Bronchial epithelial cell (primary cell): ENCODE measurements around the gene MVD. TPM values are rescaled to one million over a fixed set of nuclear protein-coding genes. Genes with fewer than 3 reads are reported as not detected.

Experiments used
- DNase-seq: peaks from one replicate; pipeline ENCODE4 v3.0.0-alpha.2; 2010; ENCODE audit warnings: low read depth
- FAIRE-seq: peaks from 2 replicates; lab custom pipeline; 2011; peaks lifted over from hg19 to GRCh38; lab: Jason Lieb, UNC
- H3K27me3 ChIP-seq: 2 replicates; pipeline ENCODE4 v1.5.1; 2011; ENCODE audit warnings: low read length; ENCODE audit not compliant: control insufficient read depth, insufficient read depth
- H3K36me3 ChIP-seq: 2 replicates; pipeline ENCODE4 v1.5.1; 2011; ENCODE audit warnings: low read length; ENCODE audit not compliant: control insufficient read depth, insufficient read depth
- H3K4me3 ChIP-seq: 2 replicates; pipeline ENCODE4 v1.5.1; 2011; ENCODE audit warnings: mild to moderate bottlenecking, low read depth, low read length, control low read depth
- CTCF ChIP-seq: IDR thresholded peaks from 2 replicates; pipeline ENCODE4 v1.5.1; 2011; ENCODE audit warnings: mild to moderate bottlenecking, moderate library complexity, low read length, control low read depth, inconsistent platforms; ENCODE audit not compliant: insufficient read depth, severe bottlenecking
- total RNA-seq: library from RNA; depleted of rRNA; stranded (reverse); fragments of >200 nt; gene quantifications from 2 replicates; pipeline ENCODE4 v1.2.1, GENCODE V29; 2014

The MVD gene
- total RNA-seq, 1 donor from 2014 or later = 56.6 TPM

- DNase-seq (no peak), FAIRE-seq (peak; percentile 13)
- H3K36me3 ChIP-seq = peaks cover 29% of the 10 kb centered on the region
- H3K27me3 ChIP-seq = no peaks in the 10 kb centered on the region
- no peak for TF ChIP-seq CTCF
- no peak overlapping the region for H3K4me3 ChIP-seq
These were observed 35.1 kb downstream of the MVD start for GRCh38 chr16:88627531-88628411.

GRCh38 chr16:88626646-88627045 lies 36.2 kb downstream of the MVD start:
- H3K4me3 ChIP-seq = no peak overlapping the region
- FAIRE-seq = peak; percentile 43
- no peak for TF ChIP-seq CTCF
- no peaks in the 10 kb centered on the region for H3K27me3 ChIP-seq
- DNase-seq = no peak
- H3K36me3 ChIP-seq = peaks cover 35% of the 10 kb centered on the region

GRCh38 chr16:88624977-88625576 lies 37.8 kb downstream of the MVD start:
- TF ChIP-seq CTCF = no peak
- DNase-seq = no peak

GRCh38 chr16:88624481-88624880 lies 38.4 kb downstream of the MVD start:
- Histone ChIP-seq H3K36me3 (peaks cover 33% of the 10 kb centered on the region), H3K4me3 (no peak overlapping the region), H3K27me3 (no peaks in the 10 kb centered on the region)
- FAIRE-seq = no peak
- TF ChIP-seq CTCF = no peak
- DNase-seq = no peak

More at GRCh38 chr16:88624977-88625576, 37.8 kb downstream of the MVD start:
- H3K36me3 ChIP-seq = peaks cover 32% of the 10 kb centered on the region
- H3K27me3 ChIP-seq = no peaks in the 10 kb centered on the region
- FAIRE-seq = no peak
- H3K4me3 ChIP-seq = no peak overlapping the region

GRCh38 chr16:88623858-88624257 lies 39.0 kb downstream of the MVD start:
- peaks cover 35% of the 10 kb centered on the region for H3K36me3 ChIP-seq
- DNase-seq (no peak), FAIRE-seq (no peak)
- H3K4me3 ChIP-seq = no peak overlapping the region
- TF ChIP-seq CTCF = no peak
- H3K27me3 ChIP-seq = no peaks in the 10 kb centered on the region
